ENCODE results near the gene SKOR1. TPM values are rescaled to one million over a fixed set of nuclear protein-coding genes. Genes with fewer than 3 reads are reported as not detected.

Gene SKOR1
- total RNA-seq, 1 experiment from 2014 or later = 0.22 TPM

GRCh38 chr15:67839929-67840748 lies 14.8 kb downstream of the SKOR1 start, which contains the start of gene RNU6-1 (continued):
- TF ChIP-seq ZSCAN18 (CRISPR knock-in tag; IDR thresholded peaks at IDR 0.05) (no peak), ATF6 (CRISPR knock-in tag; IDR thresholded peaks at IDR 0.05) (no peak), IRF2 (CRISPR knock-in tag; IDR thresholded peaks at IDR 0.05; ENCODE audit: borderline replicate concordance, low read depth) (no peak), NFYB (CRISPR knock-in tag; conservative IDR thresholded peaks at IDR 0.05; ENCODE audit: low read depth) (no peak), STAT6 (CRISPR knock-in tag; conservative IDR thresholded peaks at IDR 0.05; ENCODE audit: low read depth) (no peak), ZNF281 (CRISPR knock-in tag; IDR thresholded peaks at IDR 0.05) (no peak), NFE2L1 (CRISPR knock-in tag; IDR thresholded peaks at IDR 0.05) (no peak), ARID4B (CRISPR knock-in tag; IDR thresholded peaks at IDR 0.05; ENCODE audit: borderline replicate concordance) (no peak), SMAD3 (CRISPR knock-in tag; IDR thresholded peaks at IDR 0.05; ENCODE audit: borderline replicate concordance) (no peak), AFF4 (CRISPR knock-in tag; IDR thresholded peaks at IDR 0.05; ENCODE audit: borderline replicate concordance) (no peak), ERG (CRISPR knock-in tag; IDR thresholded peaks at IDR 0.05) (no peak), GRHL2 (CRISPR knock-in tag; IDR thresholded peaks at IDR 0.05; ENCODE audit: insufficient replicate concordance, severe bottlenecking) (no peak), E2F4 (CRISPR knock-in tag; IDR thresholded peaks at IDR 0.05; ENCODE audit: borderline replicate concordance, low read depth) (no peak), GABPB1 (CRISPR knock-in tag; IDR thresholded peaks at IDR 0.05) (no peak), ZNF416 (CRISPR knock-in tag; IDR thresholded peaks at IDR 0.05) (no peak), RELA (CRISPR knock-in tag; IDR thresholded peaks at IDR 0.05; ENCODE audit: borderline replicate concordance) (no peak)

Data from WTC11 (cell line).